Gastroesophageal sphincter (tissue), 3 donors: ENCODE measurements around the gene C12orf57.

Experiments
- EP300 ChIP-seq: sonication (generic); formaldehyde crosslinking; IDR thresholded peaks from one replicate; pipeline ENCODE4 v1.6.1; 2017; ENCODE audit warnings: antibody characterized with exemption, mild to moderate bottlenecking
- TF ChIP-seq, protein P1 (sequence below), 4 experiments: fragments of 200-600 bp in 2 of 4; fragments of 450-650 bp in 2 of 4; sonication (generic) in 1 of 4; IDR thresholded peaks; one replicate each; pipeline ENCODE4 v1.5.1; 2017 to 2019; ENCODE audit warnings: antibody characterized with exemption in 4 of 4, mild to moderate bottlenecking in 2 of 4, moderate library complexity in 2 of 4

DNA sequence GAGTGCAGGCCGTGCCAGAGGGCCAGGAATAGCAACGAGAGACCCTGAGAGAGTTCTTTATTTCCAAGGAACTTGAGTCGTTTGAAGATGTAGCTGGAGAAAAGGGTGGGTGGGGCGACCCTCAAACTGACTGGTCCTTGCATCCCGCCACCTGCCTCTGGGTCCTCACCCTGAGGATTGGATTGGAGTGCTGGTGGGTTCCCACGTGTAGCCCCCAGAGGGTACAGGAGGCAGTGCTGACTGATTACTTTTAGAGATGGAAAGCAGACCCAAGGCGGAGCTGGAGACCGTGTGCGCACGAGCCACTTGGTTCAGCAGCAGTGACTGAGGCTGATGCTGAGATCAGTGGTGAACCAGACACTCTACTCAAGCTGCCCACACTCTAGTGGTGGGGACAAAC lies 33.8 kb downstream of the C12orf57 start:
- TF ChIP-seq EP300: no peak
- TF ChIP-seq, protein P1, sequence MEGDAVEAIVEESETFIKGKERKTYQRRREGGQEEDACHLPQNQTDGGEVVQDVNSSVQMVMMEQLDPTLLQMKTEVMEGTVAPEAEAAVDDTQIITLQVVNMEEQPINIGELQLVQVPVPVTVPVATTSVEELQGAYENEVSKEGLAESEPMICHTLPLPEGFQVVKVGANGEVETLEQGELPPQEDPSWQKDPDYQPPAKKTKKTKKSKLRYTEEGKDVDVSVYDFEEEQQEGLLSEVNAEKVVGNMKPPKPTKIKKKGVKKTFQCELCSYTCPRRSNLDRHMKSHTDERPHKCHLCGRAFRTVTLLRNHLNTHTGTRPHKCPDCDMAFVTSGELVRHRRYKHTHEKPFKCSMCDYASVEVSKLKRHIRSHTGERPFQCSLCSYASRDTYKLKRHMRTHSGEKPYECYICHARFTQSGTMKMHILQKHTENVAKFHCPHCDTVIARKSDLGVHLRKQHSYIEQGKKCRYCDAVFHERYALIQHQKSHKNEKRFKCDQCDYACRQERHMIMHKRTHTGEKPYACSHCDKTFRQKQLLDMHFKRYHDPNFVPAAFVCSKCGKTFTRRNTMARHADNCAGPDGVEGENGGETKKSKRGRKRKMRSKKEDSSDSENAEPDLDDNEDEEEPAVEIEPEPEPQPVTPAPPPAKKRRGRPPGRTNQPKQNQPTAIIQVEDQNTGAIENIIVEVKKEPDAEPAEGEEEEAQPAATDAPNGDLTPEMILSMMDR (IDR thresholded peaks at IDR 0.05): no peak
